ENCODE results near the gene EXOSC7.
"Not testable (repeated sequence)": the region's sequence is repeated elsewhere in the genome, so short reads cannot be mapped to it uniquely, and the experiment has no call there.

The EXOSC7 gene

DNA sequence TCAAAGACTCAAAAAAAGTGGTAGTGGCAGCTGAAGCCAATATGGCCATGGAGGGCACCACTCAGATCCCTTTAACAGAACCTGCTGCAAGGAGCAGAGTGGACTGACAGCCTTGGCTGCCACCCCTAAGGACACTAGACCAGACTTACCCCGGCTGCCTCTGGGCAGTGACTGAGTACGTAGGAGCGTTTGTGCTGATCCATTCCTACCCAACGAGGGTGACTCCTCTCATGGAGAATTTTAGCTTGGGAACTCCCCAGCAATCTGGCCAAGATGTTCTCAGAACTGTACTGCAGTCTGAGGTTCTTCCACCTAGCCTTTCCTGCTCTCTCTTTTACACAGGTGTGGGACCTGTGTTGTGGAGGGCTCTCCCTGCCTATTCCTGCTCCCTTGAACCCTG lies 72.2 kb downstream of the EXOSC7 start:
- intact Hi-C loops (cut with DNase I) = no loop called here
- no peak for DNase-seq

GRCh38 chr3:45049807-45050206 lies 73.8 kb downstream of the EXOSC7 start:
- no peak for DNase-seq
- intact Hi-C loops (cut with DNase I) = no loop called here

GRCh38 chr3:45051685-45052084 lies 75.6 kb downstream of the EXOSC7 start:
- intact Hi-C loops (cut with DNase I) = no loop called here
- DNase-seq = no peak

DNA sequence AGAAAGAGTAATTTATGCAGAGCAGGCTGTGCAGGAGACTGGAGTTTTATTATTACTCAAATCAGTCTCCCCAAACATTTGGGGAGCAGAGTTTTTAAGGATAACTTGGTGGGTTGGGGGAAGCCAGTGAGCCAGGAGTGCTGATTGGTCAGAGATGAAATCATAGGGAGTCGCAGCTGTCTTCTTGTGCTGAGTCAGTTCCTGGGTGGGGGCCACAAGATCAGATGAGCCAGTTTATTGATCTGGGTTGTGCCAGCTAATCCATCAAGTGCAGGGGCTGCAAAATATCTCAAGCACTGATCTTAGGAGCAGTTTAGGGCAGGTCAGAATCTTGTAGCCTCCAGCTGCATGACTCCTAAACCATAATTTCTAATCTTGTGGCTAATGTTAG lies 77.8 kb downstream of the EXOSC7 start:
- DNase-seq; intact Hi-C loops (cut with DNase I): not testable (repeated sequence)

DNA sequence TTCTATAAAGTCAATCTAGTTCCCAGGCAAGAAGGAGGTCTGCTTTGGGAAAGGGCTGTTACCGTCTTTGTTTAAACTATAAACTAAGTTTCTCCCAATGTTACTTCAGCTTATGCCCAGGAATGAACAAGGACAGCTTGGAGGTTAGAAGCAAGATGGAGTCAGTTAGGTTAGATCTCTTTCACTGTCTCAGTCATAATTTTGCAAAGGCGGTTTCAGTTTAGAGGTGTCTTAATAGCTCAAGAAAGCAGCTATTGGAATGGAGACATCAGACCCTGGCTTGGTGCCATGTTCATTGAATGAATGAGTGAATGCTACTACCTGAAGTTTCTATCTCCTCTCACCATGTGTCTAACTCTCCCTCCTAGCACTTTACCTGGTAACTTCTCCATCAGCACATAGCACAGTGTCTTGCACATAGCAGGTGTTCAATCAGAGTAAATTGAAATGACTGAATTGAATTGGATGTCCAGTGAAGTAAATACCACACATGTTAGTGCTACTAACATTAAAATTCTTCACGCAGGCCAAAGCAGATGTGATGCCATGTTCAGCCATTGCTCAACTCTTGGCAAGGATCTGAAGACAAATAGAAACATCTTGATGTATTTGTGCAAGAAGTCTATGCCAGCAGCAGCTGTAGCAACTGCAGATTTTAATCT lies 78.3 kb downstream of the EXOSC7 start:
- DNase-seq = no peak
- intact Hi-C loops (cut with DNase I) = no loop called here

- intact Hi-C loops (cut with DNase I) = no loop called here
- no peak for DNase-seq
These were observed 79.0 kb downstream of the EXOSC7 start for GRCh38 chr3:45055032-45055410.

DNA sequence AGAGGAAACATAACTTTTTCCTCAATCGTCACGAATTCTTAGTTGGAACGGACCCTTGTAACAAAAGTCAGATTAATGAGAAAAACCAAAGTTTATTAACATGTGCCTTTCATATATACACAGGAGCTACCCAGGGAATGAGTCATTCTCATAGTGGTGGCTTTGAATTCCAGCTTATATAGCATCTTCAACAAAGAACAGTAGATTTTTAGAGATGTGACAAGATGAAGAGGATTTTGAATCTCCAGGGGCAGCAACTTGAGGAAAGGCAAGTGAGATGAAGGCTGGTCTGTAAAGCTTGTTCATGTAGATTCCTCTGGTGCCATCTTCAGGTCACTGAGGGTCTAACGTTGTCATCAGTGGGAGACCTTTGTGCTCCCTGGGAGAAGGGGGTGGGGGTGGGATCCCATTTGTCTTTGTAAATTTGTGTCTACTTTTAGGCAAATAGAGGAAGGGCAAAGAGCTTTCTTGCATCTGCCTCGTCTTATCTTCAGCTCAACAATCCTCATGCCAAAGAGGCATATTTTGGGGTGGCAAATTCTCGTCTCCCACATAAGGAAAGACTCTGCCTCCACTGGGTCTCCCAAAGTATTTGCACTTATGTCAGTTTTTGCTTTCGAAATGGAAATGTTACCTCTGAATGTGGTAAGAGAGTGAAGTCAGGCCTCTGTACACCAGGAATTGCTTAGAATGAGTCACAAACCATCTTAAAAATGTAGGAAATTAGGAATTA lies 79.5 kb downstream of the EXOSC7 start:
- DNase-seq = no peak
- intact Hi-C loops (cut with DNase I) = no loop called here

GRCh38 chr3:45056608-45057301 lies 80.7 kb downstream of the EXOSC7 start:
- no peak for DNase-seq
- intact Hi-C loops (cut with DNase I) = no loop called here

DNA sequence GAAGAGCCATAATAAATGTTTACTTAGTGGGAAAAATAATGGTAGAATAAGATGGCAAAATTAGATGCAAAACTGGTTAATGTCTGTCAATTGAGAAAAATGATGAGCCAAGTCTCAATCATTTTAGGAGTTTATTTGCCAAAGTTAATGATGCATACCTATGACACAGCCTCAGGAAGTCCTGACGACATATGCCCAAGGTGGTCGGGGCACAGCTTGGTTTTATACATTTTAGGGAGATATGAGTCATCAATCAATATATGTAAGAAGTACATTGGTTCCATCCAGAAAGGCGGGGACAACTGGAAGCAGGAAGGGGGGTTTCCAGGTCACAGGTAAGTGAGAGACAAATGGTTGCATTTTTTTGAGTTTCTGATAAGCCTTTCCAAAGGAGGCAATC lies 81.5 kb downstream of the EXOSC7 start:
- no peak for DNase-seq
- intact Hi-C loops (cut with DNase I) = no loop called here

- no peak for DNase-seq
- intact Hi-C loops (cut with DNase I) = no loop called here
These were observed 83.1 kb downstream of the EXOSC7 start for GRCh38 chr3:45059132-45059531.

DNA sequence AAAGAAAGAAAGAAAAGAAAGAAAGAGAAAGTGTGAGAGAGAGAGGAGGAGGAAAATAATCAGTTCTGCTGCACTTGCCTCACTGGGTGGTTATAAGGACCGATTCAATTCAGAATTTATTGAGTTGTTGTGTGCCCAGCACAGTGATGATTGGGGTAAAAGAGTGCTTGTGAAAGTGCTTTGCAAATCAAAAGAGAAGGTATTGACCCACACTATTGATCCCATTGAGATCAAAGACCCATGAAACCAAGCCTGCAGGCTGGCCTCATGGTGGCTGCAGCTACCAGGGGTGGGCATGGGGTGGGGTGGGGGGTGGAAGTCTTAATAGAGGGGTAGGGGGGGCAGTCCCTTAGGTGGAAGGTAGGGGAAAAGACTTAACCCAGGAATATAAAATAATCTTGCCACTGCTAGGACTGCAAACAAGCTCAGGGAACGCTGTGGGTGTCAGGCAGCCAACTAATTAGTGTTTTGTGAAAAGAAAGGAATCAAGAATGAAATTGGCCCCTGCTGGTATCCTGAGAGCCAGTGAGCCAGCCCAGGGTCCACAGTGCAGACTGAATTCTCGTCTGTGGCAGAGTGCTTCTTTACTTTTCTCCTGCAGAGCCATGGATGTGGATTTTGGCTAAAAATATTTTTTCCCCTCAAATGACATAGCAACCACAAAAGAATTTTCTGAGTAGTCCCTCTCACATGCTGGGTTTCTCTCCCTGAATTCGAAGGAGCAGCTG lies 84.3 kb downstream of the EXOSC7 start:
- no peak for DNase-seq
- intact Hi-C loops (cut with DNase I) = no loop called here
